Ishikawa (cell line): ENCODE data around the gene COP1.

Source experiments
- CEBPB ChIP-seq: IDR thresholded peaks from 2 replicates; pipeline ENCODE4 v1.6.1; 2012
- CREB1 ChIP-seq: IDR thresholded peaks from 2 replicates; pipeline ENCODE4 v1.6.1; 2012; ENCODE audit warnings: low read depth
- EGR1 ChIP-seq: IDR thresholded peaks from 2 replicates; pipeline ENCODE4 v1.6.1; 2012
- EP300 ChIP-seq: IDR thresholded peaks from 2 replicates; pipeline ENCODE4 v1.6.1; 2012; ENCODE audit warnings: borderline replicate concordance
- FOXM1 ChIP-seq: IDR thresholded peaks from 2 replicates; pipeline ENCODE4 v1.6.1; 2012; ENCODE audit warnings: low read depth, borderline replicate concordance
- MAX ChIP-seq: IDR thresholded peaks from 2 replicates; pipeline ENCODE4 v1.6.1; 2012
- NFIC ChIP-seq: IDR thresholded peaks from 2 replicates; pipeline ENCODE4 v1.6.1; 2012
- RAD21 ChIP-seq: IDR thresholded peaks from 2 replicates; pipeline ENCODE4 v1.6.1; 2012; ENCODE audit warnings: low read depth
- REST ChIP-seq: IDR thresholded peaks from 2 replicates; pipeline ENCODE4 v1.6.1; 2012; ENCODE audit warnings: low read depth, mild to moderate bottlenecking
- TAF1 ChIP-seq: IDR thresholded peaks from 2 replicates; pipeline ENCODE4 v1.6.1; 2012; ENCODE audit warnings: low read depth, mild to moderate bottlenecking
- TCF12 ChIP-seq: IDR thresholded peaks from 2 replicates; pipeline ENCODE4 v1.6.1; 2012; ENCODE audit warnings: low read depth
- TEAD4 ChIP-seq: IDR thresholded peaks from 2 replicates; pipeline ENCODE4 v1.6.1; 2012
- USF1 ChIP-seq: IDR thresholded peaks from 2 replicates; pipeline ENCODE4 v1.6.1; 2012
- YY1 ChIP-seq: IDR thresholded peaks from 2 replicates; pipeline ENCODE4 v1.6.1; 2012; ENCODE audit warnings: low read depth
- ZBTB7A ChIP-seq: IDR thresholded peaks from 2 replicates; pipeline ENCODE4 v1.6.1; 2012; ENCODE audit warnings: low read depth

COP1 gene

GRCh38 chr1:175922254-175922881, 284.7 kb downstream of the COP1 start:
- no peak for TF ChIP-seq ZBTB7A
- TF ChIP-seq CREB1: no peak
- TF ChIP-seq TEAD4: no peak
- no peak for TF ChIP-seq FOXM1
- TF ChIP-seq MAX: no peak
- no peak for TF ChIP-seq EP300
- TF ChIP-seq TCF12: no peak
- TF ChIP-seq YY1: no peak
- TF ChIP-seq TAF1: no peak
- no peak for TF ChIP-seq RAD21
- no peak for TF ChIP-seq USF1
- TF ChIP-seq NFIC: no peak
- no peak for TF ChIP-seq REST
- no peak for TF ChIP-seq CEBPB
- no peak for TF ChIP-seq EGR1

GRCh38 chr1:175920381-175920780, 286.7 kb downstream of the COP1 start:
- TF ChIP-seq NFIC (no peak), MAX (no peak), FOXM1 (no peak), YY1 (no peak), USF1 (no peak), TCF12 (no peak), EGR1 (no peak), CREB1 (no peak), ZBTB7A (no peak), TAF1 (no peak), RAD21 (no peak), REST (no peak)

GRCh38 chr1:175919001-175919400, 288.1 kb downstream of the COP1 start:
- no peak for TF ChIP-seq YY1
- no peak for TF ChIP-seq ZBTB7A
- TF ChIP-seq USF1: no peak
- TF ChIP-seq NFIC: no peak
- TF ChIP-seq EP300: no peak
- TF ChIP-seq TAF1: no peak
- TF ChIP-seq MAX: no peak
- TF ChIP-seq CREB1: no peak
- TF ChIP-seq CEBPB: no peak
- no peak for TF ChIP-seq TEAD4
- TF ChIP-seq TCF12: no peak
- no peak for TF ChIP-seq REST
- TF ChIP-seq FOXM1: no peak
- TF ChIP-seq EGR1: no peak

GRCh38 chr1:175918364-175918801, 288.7 kb downstream of the COP1 start:
- TF ChIP-seq EGR1: no peak
